Measurements from ENCODE around the gene SSBP4. TPM values are rescaled to one million over a fixed set of nuclear protein-coding genes. Genes with fewer than 3 reads are reported as not detected.

The SSBP4 gene
- polyA plus RNA-seq, 1 of the 3 experiments (the other 2 are of a cell fraction) = 24.9 TPM

DNA sequence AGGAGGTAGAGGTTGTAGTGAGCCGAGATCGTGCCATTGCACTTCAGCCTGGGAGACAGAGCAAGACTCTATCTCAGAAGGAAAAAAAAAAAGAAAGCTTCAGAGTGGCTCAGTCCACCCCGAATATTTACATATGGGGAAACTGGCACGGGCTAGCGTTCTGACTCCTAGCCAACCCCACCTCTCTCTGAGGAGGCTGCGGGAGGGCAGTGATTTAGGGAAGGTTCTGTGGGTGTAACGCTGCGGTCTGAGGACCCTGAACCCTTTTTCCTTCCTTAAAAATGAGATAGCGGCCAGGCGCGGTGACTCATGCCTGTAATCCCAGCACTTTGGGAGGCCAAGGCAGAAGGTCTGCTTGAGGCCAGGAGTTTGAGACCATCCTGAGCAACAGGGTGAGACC, 26.8 kb upstream of the SSBP4 start:
- CTCF ChIA-PET = interaction anchor here (0.8 to 8.6 kb wide), 6 partner anchors 10 to 113 kb away, joined by 3 to 160 read pairs (median 4); no protein-coding TSS in a partner anchor

DNA sequence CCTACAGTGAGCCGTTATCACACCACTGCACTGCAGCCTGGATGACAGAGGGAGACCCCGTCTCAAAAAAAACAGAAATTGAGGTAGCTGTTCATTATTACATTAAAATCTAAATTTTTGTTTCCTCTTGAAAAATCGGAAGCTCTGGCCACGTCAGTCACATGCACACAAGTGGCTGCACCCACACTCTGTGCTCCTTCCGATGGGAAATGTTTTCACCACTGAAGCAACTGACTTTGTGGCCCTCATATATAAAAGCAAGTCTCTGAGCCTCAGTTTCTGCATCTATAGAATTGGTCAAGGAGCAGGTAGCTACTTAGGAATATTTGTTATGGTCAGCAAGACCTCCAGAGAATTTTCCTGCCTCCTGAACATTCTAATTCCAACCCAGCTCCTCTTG, 26.3 kb upstream of the SSBP4 start:
- no peaks in the 10 kb centered on the region; the same call in 1 of the 2 replicates for H4K20me1 ChIP-seq (ENCODE audit: insufficient read depth)
- no peak overlapping the region for H3K9ac ChIP-seq
- ChIA-PET POLR2A (interaction anchor here (0.6 kb wide), 1 partner anchor 120 kb away, joined by 3 read pairs; no protein-coding TSS in a partner anchor), CTCF (interaction anchor here (0.8 to 1.4 kb wide), 4 partner anchors 9 to 113 kb away, joined by 3 to 5 read pairs (median 4); no protein-coding TSS in a partner anchor)
- 84% methylated on average over 5 of the region's 5 CpGs for WGBS (ENCODE audit: low lambda C conversion rate)
- no peaks in the 10 kb centered on the region for H3K9me3 ChIP-seq
- no peak overlapping the region for H3K4me2 ChIP-seq
- H2AFZ ChIP-seq (ENCODE audit: low read depth) = no peak overlapping the region
- H3K36me3 ChIP-seq (replicated peaks in 1 of 2; ENCODE audit: control insufficient read depth in 1 of 2, insufficient read depth in 2 of 2, low read length in 1 of 2) = peaks cover 3 to 6% of the 10 kb centered on the region in 2 experiments
- no peaks in the 10 kb centered on the region for H3K27me3 ChIP-seq (ENCODE audit: insufficient read depth)
- no peaks in the 10 kb centered on the region; the same call in 1 of the 2 replicates for H3K79me2 ChIP-seq (ENCODE audit: insufficient read depth)
- H3K27ac ChIP-seq (ENCODE audit: low read depth in 2 of 2, low read length in 1 of 2) = no peak overlapping the region
- H3K4me3 ChIP-seq (ENCODE audit: low read depth in 2 of 2, low read length in 1 of 2) = no peak overlapping the region
- no peaks in the 10 kb centered on the region for H3K9me2 ChIP-seq
- no peak for DNase-seq
- H3K4me1 ChIP-seq (ENCODE audit: control insufficient read depth in 1 of 2, insufficient read depth in 2 of 2, low read depth in 1 of 2, low read length in 1 of 2) = peaks cover 0 to 7% of the 10 kb centered on the region in 2 experiments; a peak in 1 of 4 replicates
- peaks cover 8% of the 10 kb centered on the region for H3F3A ChIP-seq (replicated peaks; ENCODE audit: insufficient read depth)
- TF ChIP-seq, protein P1, sequence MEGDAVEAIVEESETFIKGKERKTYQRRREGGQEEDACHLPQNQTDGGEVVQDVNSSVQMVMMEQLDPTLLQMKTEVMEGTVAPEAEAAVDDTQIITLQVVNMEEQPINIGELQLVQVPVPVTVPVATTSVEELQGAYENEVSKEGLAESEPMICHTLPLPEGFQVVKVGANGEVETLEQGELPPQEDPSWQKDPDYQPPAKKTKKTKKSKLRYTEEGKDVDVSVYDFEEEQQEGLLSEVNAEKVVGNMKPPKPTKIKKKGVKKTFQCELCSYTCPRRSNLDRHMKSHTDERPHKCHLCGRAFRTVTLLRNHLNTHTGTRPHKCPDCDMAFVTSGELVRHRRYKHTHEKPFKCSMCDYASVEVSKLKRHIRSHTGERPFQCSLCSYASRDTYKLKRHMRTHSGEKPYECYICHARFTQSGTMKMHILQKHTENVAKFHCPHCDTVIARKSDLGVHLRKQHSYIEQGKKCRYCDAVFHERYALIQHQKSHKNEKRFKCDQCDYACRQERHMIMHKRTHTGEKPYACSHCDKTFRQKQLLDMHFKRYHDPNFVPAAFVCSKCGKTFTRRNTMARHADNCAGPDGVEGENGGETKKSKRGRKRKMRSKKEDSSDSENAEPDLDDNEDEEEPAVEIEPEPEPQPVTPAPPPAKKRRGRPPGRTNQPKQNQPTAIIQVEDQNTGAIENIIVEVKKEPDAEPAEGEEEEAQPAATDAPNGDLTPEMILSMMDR (IDR thresholded peaks at IDR 0.05) = no peak
- TF ChIP-seq, protein P2, sequence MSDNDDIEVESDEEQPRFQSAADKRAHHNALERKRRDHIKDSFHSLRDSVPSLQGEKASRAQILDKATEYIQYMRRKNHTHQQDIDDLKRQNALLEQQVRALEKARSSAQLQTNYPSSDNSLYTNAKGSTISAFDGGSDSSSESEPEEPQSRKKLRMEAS (IDR thresholded peaks at IDR 0.05; ENCODE audit: low read depth) = no peak
- TF ChIP-seq TEAD4 (IDR thresholded peaks at IDR 0.05; ENCODE audit: borderline replicate concordance, insufficient read depth) (no peak), POLR2AphosphoS5 (IDR thresholded peaks at IDR 0.05; ENCODE audit: low read depth, low read length) (no peak)
- TF ChIP-seq, protein P3, sequence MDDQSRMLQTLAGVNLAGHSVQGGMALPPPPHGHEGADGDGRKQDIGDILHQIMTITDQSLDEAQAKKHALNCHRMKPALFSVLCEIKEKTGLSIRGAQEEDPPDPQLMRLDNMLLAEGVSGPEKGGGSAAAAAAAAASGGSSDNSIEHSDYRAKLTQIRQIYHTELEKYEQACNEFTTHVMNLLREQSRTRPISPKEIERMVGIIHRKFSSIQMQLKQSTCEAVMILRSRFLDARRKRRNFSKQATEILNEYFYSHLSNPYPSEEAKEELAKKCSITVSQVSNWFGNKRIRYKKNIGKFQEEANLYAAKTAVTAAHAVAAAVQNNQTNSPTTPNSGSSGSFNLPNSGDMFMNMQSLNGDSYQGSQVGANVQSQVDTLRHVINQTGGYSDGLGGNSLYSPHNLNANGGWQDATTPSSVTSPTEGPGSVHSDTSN (IDR thresholded peaks at IDR 0.05) = no peak
- TF ChIP-seq, protein P4, sequence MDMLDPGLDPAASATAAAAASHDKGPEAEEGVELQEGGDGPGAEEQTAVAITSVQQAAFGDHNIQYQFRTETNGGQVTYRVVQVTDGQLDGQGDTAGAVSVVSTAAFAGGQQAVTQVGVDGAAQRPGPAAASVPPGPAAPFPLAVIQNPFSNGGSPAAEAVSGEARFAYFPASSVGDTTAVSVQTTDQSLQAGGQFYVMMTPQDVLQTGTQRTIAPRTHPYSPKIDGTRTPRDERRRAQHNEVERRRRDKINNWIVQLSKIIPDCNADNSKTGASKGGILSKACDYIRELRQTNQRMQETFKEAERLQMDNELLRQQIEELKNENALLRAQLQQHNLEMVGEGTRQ (IDR thresholded peaks at IDR 0.05; ENCODE audit: borderline replicate concordance, low read depth, low read length) = no peak
- TF ChIP-seq, protein P5, sequence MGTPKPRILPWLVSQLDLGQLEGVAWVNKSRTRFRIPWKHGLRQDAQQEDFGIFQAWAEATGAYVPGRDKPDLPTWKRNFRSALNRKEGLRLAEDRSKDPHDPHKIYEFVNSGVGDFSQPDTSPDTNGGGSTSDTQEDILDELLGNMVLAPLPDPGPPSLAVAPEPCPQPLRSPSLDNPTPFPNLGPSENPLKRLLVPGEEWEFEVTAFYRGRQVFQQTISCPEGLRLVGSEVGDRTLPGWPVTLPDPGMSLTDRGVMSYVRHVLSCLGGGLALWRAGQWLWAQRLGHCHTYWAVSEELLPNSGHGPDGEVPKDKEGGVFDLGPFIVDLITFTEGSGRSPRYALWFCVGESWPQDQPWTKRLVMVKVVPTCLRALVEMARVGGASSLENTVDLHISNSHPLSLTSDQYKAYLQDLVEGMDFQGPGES (IDR thresholded peaks at IDR 0.05; ENCODE audit: low read depth, low read length) = no peak

More for the DNA sequence above, 26.8 kb upstream of the SSBP4 start:
- Histone ChIP-seq H3K9me3 (no peaks in the 10 kb centered on the region), H2AFZ (ENCODE audit: low read depth) (no peak overlapping the region), H3K27me3 (ENCODE audit: insufficient read depth) (no peaks in the 10 kb centered on the region), H3K4me2 (no peak overlapping the region), H4K20me1 (ENCODE audit: insufficient read depth) (no peaks in the 10 kb centered on the region; the same call in 1 of the 2 replicates), H3K27ac (ENCODE audit: low read depth in 2 of 2, low read length in 1 of 2) (no peak overlapping the region), H3F3A (replicated peaks; ENCODE audit: insufficient read depth) (peaks cover 9% of the 10 kb centered on the region), H3K79me2 (ENCODE audit: insufficient read depth) (no peaks in the 10 kb centered on the region; the same call in 1 of the 2 replicates), H3K9ac (no peak overlapping the region), H3K4me1 (ENCODE audit: control insufficient read depth in 1 of 2, insufficient read depth in 2 of 2, low read depth in 1 of 2, low read length in 1 of 2) (peaks cover 0 to 7% of the 10 kb centered on the region in 2 experiments; a peak in 1 of 4 replicates), H3K9me2 (no peaks in the 10 kb centered on the region), H3K36me3 (replicated peaks in 1 of 2; ENCODE audit: control insufficient read depth in 1 of 2, insufficient read depth in 2 of 2, low read length in 1 of 2) (peaks cover 3 to 6% of the 10 kb centered on the region in 2 experiments), H3K4me3 (ENCODE audit: low read depth in 2 of 2, low read length in 1 of 2) (no peak overlapping the region)
- WGBS (ENCODE audit: low lambda C conversion rate) = 86% methylated on average over 11 of the region's 11 CpGs
- POLR2A ChIA-PET = no interaction called here
- no peak for TF ChIP-seq SIN3A (IDR thresholded peaks at IDR 0.05; ENCODE audit: borderline replicate concordance, low read depth, low read length)
- TF ChIP-seq SMC3 (IDR thresholded peaks at IDR 0.05; ENCODE audit: low read depth, low read length) = no peak
- TF ChIP-seq, protein P6, sequence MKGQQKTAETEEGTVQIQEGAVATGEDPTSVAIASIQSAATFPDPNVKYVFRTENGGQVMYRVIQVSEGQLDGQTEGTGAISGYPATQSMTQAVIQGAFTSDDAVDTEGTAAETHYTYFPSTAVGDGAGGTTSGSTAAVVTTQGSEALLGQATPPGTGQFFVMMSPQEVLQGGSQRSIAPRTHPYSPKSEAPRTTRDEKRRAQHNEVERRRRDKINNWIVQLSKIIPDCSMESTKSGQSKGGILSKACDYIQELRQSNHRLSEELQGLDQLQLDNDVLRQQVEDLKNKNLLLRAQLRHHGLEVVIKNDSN (IDR thresholded peaks at IDR 0.05; ENCODE audit: borderline replicate concordance, low read depth) = no peak
- TF ChIP-seq MEF2A (IDR thresholded peaks at IDR 0.05; ENCODE audit: borderline replicate concordance, low read depth) = no peak
- no peak for TF ChIP-seq GABPA (IDR thresholded peaks at IDR 0.05; ENCODE audit: low read depth)
- TF ChIP-seq, protein P7, sequence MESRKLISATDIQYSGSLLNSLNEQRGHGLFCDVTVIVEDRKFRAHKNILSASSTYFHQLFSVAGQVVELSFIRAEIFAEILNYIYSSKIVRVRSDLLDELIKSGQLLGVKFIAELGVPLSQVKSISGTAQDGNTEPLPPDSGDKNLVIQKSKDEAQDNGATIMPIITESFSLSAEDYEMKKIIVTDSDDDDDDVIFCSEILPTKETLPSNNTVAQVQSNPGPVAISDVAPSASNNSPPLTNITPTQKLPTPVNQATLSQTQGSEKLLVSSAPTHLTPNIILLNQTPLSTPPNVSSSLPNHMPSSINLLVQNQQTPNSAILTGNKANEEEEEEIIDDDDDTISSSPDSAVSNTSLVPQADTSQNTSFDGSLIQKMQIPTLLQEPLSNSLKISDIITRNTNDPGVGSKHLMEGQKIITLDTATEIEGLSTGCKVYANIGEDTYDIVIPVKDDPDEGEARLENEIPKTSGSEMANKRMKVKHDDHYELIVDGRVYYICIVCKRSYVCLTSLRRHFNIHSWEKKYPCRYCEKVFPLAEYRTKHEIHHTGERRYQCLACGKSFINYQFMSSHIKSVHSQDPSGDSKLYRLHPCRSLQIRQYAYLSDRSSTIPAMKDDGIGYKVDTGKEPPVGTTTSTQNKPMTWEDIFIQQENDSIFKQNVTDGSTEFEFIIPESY (IDR thresholded peaks at IDR 0.05; ENCODE audit: borderline replicate concordance, low read depth) = no peak
- TF ChIP-seq, protein P5 (IDR thresholded peaks at IDR 0.05; ENCODE audit: low read depth, low read length) = no peak
- no peak for TF ChIP-seq NRF1 (IDR thresholded peaks at IDR 0.05; ENCODE audit: low read depth, low read length)
- TF ChIP-seq MXI1 (IDR thresholded peaks at IDR 0.05; ENCODE audit: low read depth, low read length) = no peak
- TF ChIP-seq ELF1 (IDR thresholded peaks at IDR 0.05) = no peak
- TF ChIP-seq FOXJ3 (CRISPR knock-in tag; IDR thresholded peaks at IDR 0.05) = no peak
- no peak for TF ChIP-seq NFIC (IDR thresholded peaks at IDR 0.05; ENCODE audit: borderline replicate concordance)
- no peak for TF ChIP-seq RXRA (IDR thresholded peaks at IDR 0.05; ENCODE audit: borderline replicate concordance, low read depth)
- no peak for DNase-seq
